ENCODE results near the gene WWTR1.

WWTR1 gene

DNA sequence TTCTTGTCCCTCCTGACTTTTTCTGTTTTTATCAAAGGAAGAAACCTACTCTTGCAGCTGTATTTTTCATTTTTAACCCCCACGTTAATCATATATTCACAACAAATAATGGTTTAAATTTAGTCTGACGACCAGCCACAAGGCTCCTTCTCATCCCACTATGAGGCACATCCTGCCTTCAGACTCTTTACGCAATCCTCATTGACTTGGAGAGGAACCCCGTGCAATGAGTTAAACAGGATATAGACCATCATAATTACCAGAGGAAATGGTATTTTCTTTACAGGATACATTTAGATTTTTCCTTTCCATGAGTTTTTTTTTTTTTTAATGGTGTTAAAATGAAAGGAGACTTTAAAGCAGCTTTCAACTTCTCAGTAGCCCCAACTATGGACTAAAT, 68.5 kb downstream of the WWTR1 start:
- no peak for DNase-seq

DNA sequence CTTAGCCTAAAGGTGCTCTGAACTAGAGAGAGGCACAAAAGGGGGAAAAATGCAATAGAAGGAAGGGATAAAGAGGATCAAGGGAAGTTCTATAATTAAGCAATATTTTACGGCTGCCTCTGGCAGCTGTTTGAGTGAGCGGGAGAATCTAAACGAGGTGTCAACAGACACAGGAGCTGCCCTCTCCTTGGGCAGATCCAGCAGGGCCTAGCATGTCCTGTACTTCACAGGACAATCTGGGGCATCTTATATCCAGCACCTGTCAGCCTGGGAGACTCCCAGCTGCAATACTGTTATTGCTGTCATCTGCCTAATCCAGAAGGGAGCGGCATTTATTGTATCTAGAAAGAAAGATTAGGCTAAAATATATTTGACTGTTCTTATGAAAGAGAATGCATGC, 68.9 kb downstream of the WWTR1 start:
- no peak for DNase-seq

DNA sequence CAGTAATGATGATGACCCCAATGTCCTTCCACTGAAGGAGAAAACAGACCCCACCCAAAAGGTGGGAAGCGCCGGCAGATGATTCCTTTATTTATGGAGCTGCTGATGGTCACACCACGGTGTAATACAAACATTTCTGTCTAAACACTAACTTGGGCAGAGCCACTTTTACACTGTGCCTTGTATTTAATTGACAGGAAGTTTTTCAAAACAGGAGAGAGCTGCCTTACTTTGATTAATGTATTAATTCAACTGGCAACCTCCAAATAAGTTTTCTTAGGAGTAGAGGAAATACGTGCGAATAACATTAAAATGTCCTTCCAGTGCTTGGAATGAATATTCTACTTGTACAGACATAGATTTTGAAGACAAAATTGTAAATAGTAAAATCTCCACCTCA, 70.4 kb downstream of the WWTR1 start:
- DNase-seq: no peak

DNA sequence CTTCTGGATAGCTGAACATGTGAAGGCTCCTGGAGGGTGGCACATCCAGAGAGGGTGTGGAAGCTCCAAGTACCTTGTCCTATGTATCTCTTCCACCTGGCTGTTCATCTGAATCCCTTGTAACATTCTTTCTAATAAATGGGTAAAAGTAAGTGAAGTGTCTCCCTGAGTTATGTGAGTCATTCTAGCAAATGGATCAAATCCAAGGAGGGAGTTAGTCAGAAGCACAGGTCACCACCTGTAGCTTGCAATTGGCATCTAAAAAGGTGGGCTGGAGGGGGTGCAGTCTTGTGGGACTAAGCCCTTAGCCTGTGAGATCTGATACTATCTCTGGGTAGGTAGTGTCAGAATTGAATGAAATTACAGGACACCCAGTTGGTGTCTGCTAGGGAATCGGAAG, 71.0 kb downstream of the WWTR1 start:
- no peak for DNase-seq

DNA sequence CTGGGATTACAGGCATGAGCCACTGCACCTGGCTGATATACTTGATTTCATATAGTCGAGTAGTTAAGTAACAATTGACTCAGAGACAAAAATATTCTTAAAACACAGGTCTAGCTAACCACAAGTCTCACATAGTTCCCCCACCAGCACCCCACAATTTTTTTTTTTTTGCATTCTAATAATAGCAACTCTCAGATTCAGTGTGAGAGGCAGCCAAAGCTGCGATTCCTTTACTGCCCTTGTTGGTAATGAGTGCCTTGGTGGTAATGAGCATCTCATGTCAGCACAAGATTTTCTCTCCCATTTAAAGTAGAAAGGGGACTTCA, 72.5 kb downstream of the WWTR1 start:
- DNase-seq: no peak

DNA sequence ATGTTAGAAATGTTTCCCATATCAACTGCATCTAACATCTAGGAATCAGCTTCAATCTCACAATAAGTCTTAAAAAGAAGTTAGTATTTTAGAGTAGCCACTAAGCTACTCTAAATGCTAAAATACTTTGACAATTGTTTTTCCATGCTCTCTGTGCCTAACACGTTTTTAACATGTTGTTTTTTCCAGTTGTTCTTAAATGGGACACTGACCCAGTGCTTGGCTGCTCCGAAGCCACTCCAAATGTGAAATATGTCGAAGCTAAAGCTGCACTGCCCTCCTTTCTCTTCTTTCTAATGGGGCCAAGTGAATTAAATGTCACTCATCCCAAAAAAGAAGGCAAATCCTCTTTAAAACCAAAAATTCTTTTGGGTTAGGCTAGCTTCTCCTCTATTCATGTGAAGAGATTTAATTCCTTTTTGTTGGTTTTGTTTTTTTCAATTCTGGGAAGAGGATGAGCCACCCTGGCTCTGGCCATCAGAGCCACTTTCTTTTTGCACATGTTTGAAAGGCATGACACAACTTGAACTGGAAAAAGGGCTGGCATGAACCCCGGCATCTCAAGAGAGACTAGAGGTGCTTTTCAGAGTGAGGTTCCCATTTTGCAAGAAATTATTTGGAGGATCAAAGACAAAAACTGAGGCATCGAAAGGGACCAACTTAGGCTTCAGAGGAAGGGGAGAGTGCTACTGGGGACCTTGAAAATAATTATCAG, 73.7 kb downstream of the WWTR1 start:
- DNase-seq: no peak

DNA sequence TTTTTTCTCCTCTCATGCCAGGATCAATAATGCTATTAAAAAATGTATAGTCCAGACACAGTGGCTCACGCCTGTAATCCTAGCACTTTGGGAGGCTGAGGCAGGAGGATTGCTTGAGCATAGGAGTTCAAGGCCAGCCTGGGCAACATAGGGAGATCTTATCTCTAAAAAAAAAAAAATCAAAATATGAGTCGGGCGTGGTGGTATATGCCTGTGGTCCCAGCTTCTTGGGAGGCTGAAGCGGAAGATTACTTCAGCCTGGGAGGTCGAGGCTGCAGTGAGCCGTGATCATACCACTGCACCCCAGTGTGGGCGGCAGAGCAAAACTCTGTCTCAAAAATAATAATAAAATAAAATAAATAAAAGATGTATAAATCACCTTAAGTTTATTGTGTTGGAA, 75.4 kb downstream of the WWTR1 start:
- no peak for DNase-seq

DNA sequence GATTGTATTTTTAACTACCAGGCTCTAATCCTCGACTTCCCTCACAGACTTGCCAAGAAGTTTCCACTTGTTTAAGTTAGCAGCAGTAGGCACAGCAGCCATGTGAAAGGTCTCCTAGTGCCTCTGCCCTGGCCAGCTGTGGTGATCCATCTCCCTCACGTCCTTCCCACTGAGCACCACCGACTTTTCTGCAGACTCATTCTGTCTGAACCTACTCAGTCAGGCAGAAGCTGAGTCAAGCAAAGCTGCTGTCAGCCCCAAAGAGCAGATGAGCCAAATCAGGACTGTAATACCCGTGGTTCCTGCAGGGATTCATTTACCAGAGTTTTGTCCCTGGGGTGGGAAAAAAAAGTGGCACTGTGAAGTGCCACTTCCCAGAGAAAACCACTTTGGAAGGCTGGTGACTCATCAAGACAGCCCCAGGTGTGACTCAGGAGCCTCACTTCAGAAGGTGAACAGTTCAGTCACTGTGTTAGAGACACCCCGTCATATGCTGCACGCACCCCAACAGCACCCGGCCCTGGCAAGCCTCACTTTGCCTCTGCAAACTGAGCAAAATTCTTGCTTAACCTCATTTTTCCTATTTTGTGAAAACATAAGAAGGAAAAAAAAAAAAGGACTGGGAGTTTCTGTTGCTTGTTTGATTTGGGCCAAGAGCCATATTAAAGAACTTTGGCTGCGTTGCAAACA, 76.0 kb downstream of the WWTR1 start:
- DNase-seq: peak; percentile 59

DNA sequence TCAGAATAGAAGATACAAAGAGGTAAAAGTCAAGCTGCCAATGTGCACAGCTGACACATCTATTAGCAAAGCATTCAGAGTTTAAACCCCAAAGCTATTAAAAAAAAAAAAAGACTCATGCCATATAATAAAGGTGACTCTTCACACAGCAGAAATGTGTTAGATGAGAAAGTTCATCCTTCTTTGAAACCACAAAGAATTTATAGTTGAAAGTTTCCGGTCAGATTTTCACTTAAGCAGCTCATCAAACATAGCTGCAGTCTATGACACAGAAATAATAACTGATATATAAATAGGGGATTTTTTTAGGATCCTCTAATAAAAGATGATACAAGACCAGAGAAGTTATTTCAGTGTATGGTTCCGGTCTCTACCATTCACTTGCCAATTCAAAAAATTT, 76.6 kb downstream of the WWTR1 start:
- DNase-seq: peak; percentile 30

DNA sequence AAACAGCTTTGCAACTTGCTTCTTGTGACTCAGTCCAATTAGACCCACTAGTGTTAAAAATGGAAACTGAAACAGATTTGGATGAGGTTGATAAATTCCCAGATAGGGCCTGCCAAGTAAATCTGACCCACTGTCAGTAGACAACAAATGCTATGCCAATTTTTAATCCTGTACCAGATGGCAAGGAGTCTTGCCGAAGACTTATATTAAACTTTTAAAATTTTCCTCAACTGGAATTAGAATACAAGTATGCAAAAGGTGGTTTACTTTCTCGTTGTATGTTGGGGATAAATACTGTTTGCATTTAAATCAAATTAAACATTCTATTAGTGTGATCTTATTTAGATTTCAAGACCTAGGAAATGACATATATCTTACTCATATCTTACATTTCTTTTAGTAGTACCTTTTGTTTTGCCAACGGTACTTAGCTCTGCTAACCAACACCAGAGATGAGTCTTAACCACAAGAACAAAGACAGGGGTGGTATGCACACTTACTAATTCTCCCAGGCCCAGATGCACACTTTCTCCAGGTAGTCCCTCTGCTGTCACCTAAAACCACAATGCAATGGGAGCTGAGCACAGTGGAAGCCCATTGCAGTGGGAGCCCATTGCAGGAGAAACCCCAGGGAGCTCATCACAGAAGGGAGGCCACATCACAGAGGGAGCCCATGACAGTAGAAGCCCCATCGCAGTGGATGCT, 77.8 kb downstream of the WWTR1 start:
- peak; percentile 80 for DNase-seq

DNA sequence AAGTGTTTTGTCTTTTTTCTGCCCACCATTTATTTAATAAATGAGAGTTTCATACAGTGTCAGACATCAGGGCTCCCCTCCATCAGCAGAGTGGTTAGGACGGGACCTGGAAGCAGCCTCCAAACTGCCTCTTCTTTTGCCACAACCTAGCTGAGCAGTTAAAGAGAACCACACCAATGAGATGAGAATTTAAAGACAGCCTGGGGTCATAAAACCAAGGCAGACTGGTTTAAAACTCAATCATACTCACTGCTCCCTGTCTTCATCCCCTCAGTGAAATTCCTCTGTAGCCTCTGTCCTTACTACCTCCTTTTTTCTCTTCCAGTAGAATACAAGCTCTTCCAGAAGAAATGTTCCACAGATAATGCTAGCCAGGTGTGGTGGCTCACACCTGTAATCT, 78.7 kb downstream of the WWTR1 start:
- no peak for DNase-seq

DNA sequence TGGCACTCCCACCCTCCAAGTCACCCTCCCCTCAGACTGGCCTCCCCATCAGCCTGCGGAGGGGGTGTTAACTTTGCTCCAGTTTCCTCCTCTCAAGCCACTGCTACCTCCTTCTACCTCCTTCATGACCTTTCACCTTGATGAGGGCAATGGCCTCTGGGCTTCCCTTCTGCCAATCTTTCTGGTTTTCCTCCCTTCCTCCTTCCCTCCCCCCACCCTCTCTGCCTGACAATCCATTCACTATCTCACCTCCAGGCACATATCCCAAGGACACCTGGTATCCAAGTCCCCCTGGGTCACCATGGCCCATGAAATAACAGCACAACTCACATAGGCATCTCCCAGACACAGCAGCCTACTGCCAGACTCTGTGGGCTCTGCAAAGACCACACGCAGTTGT, 80.0 kb downstream of the WWTR1 start:
- DNase-seq: no peak

DNA sequence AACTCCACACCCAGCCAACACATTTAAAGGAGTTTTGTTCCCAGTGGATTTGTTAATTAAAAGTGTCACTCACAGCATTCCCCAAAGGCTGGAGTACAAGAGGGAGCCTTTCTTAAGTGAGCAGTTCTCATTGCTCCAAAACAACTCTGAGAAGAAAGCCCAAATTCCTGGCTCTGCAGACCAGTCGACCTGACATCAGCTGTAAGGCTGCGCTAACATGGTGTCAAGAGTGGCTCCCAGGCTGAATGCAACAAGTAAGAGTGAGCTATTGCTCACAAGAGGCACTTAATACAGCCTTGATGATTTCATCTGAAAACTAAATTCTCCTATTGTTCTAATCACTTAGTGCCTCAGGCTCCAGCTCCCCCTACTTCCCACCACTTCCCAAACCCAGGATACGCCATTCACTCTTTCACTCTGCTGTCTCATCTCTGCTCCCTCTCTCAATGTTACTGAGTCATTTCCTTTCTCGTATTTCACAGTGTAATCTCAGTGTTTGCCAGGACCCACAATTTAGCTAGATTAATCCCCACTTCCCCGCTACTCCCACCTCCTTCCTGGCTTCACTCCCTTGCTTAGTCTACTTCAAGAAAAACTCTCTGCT, 81.8 kb downstream of the WWTR1 start:
- peak; percentile 66 for DNase-seq

DNA sequence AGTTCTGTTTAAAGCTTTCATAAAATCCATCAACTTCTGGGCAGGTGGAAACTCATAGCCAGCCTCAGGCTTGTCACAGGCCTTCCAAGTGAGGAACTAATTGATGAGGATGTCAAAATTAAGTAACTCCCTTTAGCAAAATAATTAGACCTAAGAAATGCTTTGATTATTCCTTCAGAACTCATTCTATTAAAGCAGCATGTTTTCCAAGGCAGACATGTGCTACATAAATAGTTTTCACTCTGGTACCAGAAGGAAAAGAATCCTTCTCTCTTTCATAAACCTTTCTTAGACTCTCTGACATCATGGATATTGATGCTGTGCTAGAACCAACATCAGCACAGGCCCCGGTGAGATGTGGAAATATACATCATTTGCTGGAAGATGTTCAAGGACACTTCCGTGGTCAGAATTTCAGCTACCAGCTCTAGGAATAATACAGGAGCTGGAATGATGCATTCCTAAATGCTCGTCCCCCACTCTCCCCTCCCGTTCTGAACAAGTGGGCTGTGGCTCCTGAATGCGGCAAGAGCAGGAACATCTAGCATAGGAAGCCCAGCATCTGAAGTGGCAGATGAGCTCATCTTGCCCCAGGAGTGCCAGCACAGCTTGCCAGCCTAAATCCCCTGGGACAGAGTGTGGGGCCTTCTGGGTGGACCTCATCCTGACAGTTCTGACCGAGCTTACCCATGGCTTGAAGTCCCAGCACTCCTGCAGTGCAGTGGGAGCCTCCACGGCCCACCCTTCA, 82.4 kb downstream of the WWTR1 start:
- DNase-seq: no peak

DNA sequence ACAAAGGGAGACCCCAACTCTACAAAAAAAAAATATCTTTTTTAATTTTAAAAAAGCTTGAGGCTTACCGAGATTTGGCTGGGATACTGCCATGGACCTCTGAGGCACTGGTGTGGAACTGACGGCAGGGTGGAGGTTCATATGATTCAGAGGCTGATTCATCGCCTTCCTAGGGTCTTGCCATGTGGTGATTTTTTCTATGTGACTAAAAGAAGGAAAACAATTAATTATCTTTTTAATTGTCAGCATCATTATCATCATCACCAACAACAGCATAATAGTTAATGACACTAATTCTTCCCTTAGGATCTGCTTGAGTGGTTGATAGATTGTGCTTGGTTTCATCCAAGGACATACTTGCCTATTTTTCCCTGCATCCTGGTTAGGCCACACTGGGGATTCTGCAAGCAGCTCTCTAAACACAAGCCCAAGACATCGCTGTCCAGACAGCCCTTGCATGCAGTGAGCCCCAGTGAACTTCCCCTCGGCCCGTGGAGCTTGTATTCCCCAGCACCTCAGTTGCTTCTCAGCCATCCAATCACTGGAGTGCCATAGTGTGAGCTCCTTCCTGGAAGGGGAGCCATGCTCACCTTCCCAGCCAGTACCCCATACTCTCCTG, 84.9 kb downstream of the WWTR1 start:
- DNase-seq: no peak

DNA sequence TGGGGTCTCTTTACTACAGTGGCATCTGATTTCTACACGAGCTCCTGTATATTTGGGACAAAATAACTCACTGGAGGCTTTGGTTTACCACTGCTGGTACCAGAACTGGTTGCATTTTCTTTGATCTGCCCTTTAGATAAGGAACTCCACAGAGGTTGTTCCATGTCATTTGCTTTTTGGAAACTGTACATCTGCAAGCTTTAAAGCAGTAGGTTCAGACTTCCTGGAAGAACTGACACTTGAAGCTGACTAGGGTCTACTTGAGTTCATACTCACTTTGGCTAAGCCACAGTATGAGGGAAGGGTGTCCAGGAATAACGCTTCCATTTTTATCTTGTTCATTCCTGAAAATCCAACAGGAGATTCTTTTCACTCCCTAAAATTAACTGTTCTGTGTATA, 86.4 kb downstream of the WWTR1 start:
- peak; percentile 26 for DNase-seq

DNA sequence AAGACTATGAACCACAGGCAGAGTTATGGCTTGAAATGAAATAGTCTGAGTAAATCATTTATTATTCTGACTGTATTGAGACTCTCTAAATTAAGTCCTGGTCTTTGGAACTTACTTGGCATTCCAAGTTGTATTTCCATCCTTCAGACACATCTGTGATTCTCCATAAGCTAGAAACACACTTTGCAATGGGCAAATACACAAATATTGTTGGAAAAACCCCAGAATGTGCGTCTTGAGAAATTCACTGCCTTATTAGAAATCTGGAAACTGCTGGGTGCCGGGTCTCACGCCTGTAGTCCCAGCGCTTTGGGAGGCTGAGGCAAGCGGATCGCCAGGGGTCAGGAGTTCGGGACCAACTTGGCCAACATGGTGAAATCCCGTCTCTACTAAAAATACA, 87.8 kb downstream of the WWTR1 start:
- no peak for DNase-seq

DNA sequence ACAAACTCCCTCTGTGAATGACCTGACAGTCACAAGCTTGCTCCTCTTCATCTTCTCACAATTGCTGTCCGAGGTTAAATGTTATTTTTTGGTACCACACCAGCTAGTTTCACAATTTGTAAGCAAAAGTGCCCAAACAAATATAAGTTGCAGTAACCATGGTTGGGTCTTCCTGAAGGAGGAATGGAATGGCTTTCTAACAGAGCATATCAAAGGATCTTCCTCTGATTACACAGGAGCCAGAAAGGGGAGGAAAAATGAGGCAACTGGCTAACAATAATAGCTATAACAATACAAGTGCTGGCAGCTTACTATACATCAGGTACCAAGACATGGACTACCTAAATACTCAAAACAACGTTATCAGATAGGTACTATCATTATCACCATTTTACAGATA, 90.4 kb downstream of the WWTR1 start:
- no peak for DNase-seq

DNA sequence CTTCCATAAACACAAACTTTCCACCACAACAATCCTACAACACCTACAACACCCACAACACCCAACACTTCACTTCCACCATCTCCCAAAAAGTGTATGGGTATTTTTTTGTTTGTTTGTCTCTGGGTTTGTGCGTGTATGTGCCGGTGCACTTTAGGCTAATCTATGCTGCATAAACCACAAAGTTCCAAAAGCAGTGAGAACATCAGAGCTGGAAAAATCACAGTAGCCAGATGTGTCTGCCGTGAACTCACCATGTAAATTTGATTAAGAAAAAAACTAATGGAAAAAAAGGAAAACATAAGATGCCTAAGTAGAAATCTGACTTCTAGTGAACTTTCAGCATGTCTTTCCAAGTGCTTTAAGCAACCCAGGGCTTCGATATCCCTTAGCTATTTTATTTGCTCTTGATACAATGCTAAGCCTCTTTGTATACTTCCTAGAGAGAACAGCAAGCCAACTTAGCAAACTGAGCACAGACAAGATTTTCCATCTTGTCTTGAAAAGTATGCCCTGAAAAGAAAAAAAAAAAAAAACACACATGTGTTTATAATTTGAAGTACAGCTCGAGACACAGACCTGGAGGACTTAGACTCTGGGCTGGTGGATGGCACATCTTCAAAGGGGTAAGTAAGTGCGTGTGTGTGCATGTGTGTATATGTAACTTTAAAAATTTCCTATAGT, 91.4 kb downstream of the WWTR1 start:
- DNase-seq: no peak

DNA sequence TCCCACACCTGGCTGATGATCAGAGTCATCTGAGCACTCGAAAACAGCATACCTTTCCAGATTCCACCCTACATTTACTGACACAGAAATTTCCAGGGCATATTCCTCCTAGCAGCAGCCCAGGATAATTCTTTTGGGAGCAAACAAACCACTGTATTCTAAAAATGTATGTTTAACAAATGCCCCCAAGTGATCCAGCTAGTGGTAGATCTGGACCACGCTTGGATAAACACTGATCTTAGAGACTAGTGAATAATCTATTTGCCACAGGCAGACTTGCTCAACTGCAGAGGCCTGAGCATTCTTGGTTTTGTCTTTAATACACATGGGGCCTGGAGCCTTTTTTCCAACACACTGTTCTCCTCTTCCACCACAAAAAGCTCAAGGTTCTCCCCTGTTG, 93.7 kb downstream of the WWTR1 start:
- no peak for DNase-seq

DNA sequence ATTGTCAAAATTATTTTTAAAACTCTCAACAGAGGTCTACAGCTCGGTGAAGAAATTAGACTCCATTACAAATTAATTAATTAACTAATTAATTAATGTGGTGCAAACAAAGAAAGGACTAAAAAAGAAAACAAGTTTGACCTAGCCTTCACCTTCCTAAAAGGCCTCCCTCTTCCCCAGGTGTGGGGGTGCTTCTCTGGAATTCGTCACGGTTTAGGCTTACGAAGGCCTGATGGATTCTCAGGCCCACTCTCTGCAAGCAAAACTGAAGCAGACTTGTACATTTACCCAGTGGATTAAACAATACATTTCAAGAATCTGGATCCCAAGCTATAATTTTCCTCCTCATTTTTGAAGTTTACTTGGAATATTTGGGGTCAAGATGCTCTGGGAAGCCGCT, 94.7 kb downstream of the WWTR1 start:
- DNase-seq: no peak

DNA sequence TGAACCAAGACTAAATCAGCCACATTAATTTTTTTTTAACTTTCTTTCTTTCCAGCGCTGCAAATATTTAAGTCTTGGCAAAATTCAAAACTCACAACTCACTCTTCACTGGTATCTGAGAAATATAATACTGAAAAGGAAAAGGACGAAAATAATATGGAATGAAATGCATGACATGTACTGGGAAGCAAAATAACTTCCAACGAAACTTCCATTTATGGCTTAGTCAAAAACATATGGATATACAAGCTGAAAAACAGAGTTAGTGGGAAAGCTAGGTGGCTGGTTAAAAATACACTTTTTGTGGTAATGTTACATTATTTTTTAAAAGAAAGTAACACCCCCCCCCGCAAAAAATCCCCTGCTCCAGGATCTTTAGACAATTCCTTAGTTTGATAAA, 97.2 kb downstream of the WWTR1 start:
- DNase-seq: no peak

All from activated CD4-positive, alpha-beta T cell treated with anti-CD3 and anti-CD28 coated beads, Interleukin-2, amount 50 U/mL, for 16 hours (primary cell).